Glutamatergic neuron (in vitro differentiated cells): Measurements from ENCODE around the gene ACER1. TPM values are rescaled to one million over a fixed set of nuclear protein-coding genes. Genes with fewer than 3 reads are reported as not detected.

Experiments
- DNase-seq: peaks from one replicate; pipeline ENCODE4 v3.0.0; 2022
- H3K27ac Mint-ChIP-seq: one replicate; pipeline ENCODE4 v1.8.0; 2020; ENCODE audit warnings: mild to moderate bottlenecking, mixed read lengths, inconsistent platforms; ENCODE audit not compliant: unreplicated experiment
- H3K27me3 Mint-ChIP-seq: one replicate; pipeline ENCODE4 v1.8.0; 2020; ENCODE audit warnings: mild to moderate bottlenecking, moderate library complexity, mixed read lengths, inconsistent platforms; ENCODE audit not compliant: unreplicated experiment
- H3K36me3 Mint-ChIP-seq: one replicate; pipeline ENCODE4 v1.8.0; 2020; ENCODE audit warnings: mild to moderate bottlenecking, mixed read lengths, inconsistent platforms; ENCODE audit not compliant: unreplicated experiment
- H3K4me1 Mint-ChIP-seq: one replicate; pipeline ENCODE4 v1.8.0; 2020; ENCODE audit warnings: mild to moderate bottlenecking, low read depth, mixed read lengths, inconsistent platforms; ENCODE audit not compliant: unreplicated experiment
- H3K4me3 Mint-ChIP-seq: one replicate; pipeline ENCODE4 v1.8.0; 2020; ENCODE audit warnings: mild to moderate bottlenecking, mixed read lengths, inconsistent platforms; ENCODE audit not compliant: unreplicated experiment
- H3K9me3 Mint-ChIP-seq: one replicate; pipeline ENCODE4 v1.8.0; 2020; ENCODE audit warnings: mild to moderate bottlenecking, moderate library complexity, mixed read lengths, inconsistent platforms; ENCODE audit not compliant: unreplicated experiment
- total RNA-seq: library from RNA; stranded (reverse); fragmentation: NEBNext Ultra II Directional; extraction: Animal tissue kit (Norgen Biotek cat#: 25700); gene quantifications from one replicate; pipeline ENCODE4 v1.2.1, GENCODE V29; 2021; ENCODE audit not compliant: unreplicated experiment
- TF ChIP-seq, protein P1 (sequence below): fragments of 200-600 bp; sonication (generic); IDR thresholded peaks from one replicate; pipeline ENCODE4 v1.5.0; 2021; ENCODE audit not compliant: partially characterized antibody, unreplicated experiment

ACER1 gene
- total RNA-seq, 1 donor from 2014 or later = not detected

DNA sequence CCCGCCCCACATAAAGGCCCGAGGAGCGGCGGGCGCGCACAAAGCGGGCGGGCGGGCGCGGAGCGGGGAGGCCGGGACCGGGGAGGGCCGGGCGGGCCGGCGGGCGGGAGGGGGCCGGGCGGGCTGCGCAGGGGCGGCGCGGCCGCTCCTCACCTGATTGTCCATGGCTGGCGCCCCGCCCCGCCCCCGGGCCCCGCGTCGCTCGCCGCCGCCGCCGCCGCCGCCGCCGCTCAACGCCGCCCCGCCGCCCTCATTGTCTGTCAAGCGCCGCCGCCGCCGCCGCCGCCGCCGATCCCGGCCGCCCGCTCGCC, 53.8 kb downstream of the ACER1 start:
- TF ChIP-seq, protein P1, sequence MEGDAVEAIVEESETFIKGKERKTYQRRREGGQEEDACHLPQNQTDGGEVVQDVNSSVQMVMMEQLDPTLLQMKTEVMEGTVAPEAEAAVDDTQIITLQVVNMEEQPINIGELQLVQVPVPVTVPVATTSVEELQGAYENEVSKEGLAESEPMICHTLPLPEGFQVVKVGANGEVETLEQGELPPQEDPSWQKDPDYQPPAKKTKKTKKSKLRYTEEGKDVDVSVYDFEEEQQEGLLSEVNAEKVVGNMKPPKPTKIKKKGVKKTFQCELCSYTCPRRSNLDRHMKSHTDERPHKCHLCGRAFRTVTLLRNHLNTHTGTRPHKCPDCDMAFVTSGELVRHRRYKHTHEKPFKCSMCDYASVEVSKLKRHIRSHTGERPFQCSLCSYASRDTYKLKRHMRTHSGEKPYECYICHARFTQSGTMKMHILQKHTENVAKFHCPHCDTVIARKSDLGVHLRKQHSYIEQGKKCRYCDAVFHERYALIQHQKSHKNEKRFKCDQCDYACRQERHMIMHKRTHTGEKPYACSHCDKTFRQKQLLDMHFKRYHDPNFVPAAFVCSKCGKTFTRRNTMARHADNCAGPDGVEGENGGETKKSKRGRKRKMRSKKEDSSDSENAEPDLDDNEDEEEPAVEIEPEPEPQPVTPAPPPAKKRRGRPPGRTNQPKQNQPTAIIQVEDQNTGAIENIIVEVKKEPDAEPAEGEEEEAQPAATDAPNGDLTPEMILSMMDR = no peak

DNA sequence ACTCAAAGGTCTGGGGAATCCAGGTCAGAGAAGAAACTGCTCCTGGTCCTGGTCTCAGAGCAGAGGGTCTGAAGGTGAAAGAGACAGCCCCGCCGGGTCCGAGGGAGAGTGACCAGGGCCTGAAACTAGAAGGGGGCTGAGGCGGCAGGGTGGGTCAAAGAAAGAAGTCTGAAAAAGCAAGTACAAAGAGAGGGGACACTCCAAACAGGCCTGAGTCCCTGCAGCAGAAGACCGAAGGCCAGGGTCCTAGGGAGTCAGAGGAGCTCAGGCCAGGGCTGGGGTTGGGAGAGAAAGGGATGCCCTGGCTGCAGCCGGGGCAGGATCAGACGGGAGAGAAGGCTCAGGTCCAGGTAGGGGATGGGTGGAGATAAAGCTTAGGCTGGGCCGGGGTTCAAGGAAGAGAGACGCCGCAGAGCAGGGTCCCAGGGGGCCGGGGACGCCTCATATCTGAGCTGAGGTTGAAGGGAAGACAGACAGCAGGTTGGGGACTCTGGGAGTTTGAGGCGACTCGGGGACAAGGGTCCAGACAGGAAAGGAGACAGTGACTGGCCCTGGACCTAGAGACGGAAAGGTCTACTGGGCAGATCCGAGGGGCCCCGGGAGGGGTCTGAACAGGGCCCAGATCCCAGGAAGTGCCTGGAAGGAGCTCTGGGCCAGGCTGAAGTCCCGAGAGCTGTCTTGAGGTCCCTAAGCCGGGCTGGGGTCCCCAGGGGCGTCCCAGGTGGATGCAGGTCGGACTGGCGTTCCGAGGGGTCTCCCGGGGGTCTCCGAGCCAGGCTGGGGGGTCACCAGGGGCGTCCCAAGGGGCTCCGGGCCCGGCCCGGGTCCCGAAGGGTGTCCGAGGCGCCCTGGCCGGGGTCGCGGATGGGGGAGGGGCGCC, 54.4 kb downstream of the ACER1 start:
- peaks cover 15% of the 10 kb centered on the region for H3K27me3 Mint-ChIP-seq

More for the DNA sequence above, 53.8 kb downstream of the ACER1 start:
- H3K27ac Mint-ChIP-seq = no peak overlapping the region
- H3K27me3 Mint-ChIP-seq = peaks cover 14% of the 10 kb centered on the region
- DNase-seq = no peak
- no peak overlapping the region for H3K4me3 Mint-ChIP-seq
- H3K9me3 Mint-ChIP-seq = peaks cover 13% of the 10 kb centered on the region
- peaks cover 36% of the 10 kb centered on the region for H3K4me1 Mint-ChIP-seq
- H3K36me3 Mint-ChIP-seq = no peaks in the 10 kb centered on the region

DNA sequence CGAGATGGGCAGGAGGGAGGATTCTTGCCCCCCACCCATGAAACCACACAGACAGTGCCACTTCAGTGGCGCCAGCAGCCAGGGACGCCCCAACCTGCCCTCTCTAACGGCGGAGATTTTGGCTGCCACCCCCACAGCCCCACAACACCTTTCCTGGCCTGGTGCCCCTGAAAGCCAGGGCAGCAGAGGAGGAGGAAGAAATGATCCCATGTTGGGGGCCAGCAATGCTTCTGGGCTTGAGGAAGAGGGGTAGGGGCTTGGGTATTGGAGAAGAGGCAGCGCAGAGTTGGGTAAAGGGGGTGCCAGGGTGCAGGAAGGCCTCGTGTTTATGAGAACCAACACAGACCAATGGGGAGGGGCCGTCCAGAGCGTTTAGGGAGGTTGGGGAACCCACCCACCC, 55.4 kb downstream of the ACER1 start:
- TF ChIP-seq, protein P1 = no peak
- H3K4me3 Mint-ChIP-seq = peak overlapping the region; percentile 95
- peaks cover 51% of the 10 kb centered on the region for H3K4me1 Mint-ChIP-seq
- DNase-seq = no peak
- H3K36me3 Mint-ChIP-seq = no peaks in the 10 kb centered on the region
- peaks cover 16% of the 10 kb centered on the region for H3K27me3 Mint-ChIP-seq
- H3K27ac Mint-ChIP-seq = peak overlapping the region; percentile 62
- H3K9me3 Mint-ChIP-seq = peaks cover 13% of the 10 kb centered on the region

More for the DNA sequence above, 54.4 kb downstream of the ACER1 start:
- Mint-ChIP-seq H3K4me1 (peaks cover 42% of the 10 kb centered on the region), H3K27ac (peak overlapping the region; percentile 86), H3K9me3 (peaks cover 13% of the 10 kb centered on the region), H3K36me3 (no peaks in the 10 kb centered on the region), H3K4me3 (peak overlapping the region; percentile 95)
- DNase-seq = no peak
- TF ChIP-seq, protein P1 = no peak

DNA sequence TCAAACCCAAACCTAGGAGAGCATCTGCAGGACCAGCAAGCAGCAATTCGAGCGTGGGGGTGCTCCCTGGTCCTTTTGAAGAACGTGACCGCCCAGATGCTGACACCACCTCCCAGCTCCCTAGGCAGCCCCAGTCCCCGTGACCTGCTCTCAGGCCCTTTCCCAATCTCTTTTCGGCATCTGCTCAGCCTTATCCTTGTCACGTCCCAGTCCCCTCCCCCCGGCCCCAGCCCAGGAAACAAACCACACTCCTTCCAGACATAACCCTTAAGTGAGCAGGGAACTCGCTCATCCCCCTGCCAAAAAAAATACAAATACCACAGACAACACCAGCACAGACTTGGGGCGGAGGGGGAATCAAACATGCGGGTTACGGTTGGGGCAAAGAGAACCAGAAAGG, 57.0 kb downstream of the ACER1 start:
- peak overlapping the region; percentile 80 for H3K27ac Mint-ChIP-seq

More for the DNA sequence above, 57.0 kb downstream of the ACER1 start:
- Mint-ChIP-seq H3K9me3 (peaks cover 12% of the 10 kb centered on the region), H3K36me3 (no peaks in the 10 kb centered on the region), H3K4me3 (peak overlapping the region; percentile 79), H3K4me1 (peaks cover 67% of the 10 kb centered on the region), H3K27me3 (peaks cover 20% of the 10 kb centered on the region)
- DNase-seq = no peak
- TF ChIP-seq, protein P1 = no peak
